Measurements from ENCODE around the gene RBFOX2. TPM values are rescaled to one million over a fixed set of nuclear protein-coding genes. Genes with fewer than 3 reads are reported as not detected.
A peak's percentile ranks its signal among the peaks of the same experiment; 100 is the strongest.
"Not testable (repeated sequence)": the region's sequence is repeated elsewhere in the genome, so short reads cannot be mapped to it uniquely, and the experiment has no call there.

Gene RBFOX2
- total RNA-seq, 1 experiment from 2014 or later: 57.0 TPM

DNA sequence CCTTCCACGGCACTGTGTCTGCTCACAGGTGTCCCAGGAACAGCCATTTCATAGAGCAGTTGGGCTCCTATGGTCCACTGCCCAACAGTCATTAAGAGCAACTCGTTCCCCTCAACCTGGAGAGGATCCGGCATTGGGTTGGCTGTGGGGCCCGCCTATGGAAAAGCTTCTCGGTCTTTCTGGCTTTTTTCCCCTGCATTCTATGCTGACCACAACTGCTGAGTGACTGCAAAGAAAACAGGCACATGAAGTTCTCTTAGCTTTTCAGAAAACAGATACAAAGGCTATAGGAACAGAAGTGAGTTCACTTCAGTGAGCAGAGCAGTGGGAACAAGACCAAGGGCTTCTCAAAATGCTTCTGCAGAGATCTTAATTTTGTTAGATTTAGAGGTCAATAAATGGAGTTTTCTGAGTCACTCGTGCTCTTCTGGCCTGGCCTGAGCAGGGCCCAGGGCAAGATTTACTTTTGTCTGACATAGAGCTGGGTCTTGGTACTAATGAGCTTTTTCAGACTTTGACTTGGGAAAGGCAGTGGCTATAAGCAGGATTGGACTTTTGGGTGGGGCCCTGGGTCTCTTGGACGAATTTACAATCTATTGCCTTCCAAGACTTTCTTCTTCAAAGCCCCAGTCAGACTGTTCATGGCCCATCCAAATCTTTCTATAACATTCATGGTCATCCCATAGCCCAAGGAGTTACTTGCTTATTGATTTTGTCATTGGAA lies 324.6 kb downstream of the RBFOX2 start:
- in situ Hi-C loops (cut with HindIII; ENCODE audit: low pct_unique_long_range_greater_than_20kb, low sequenced_read_pairs): no loop called here
- no peak for DNase-seq (ENCODE audit: low read depth, low spot score)

DNA sequence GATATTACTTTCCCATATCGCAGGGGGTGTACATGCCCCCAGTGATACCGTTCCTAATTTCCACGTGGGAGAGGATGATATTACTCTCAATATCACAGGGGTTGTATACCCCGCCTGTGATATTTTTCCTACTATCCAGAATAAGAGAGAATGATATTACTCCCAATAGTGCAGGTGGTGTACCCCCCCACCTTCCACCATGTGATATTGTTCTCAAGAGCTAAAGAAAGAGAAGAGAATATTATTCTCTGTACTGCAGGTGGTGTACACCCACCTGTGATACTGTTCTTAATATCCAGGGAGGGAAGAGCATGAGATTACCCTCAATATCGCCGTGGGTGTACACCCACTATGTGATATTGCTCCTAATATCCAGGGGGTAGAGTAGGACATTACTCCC lies 328.8 kb downstream of the RBFOX2 start:
- in situ Hi-C loops (cut with HindIII; ENCODE audit: low pct_unique_long_range_greater_than_20kb, low sequenced_read_pairs); DNase-seq (ENCODE audit: low read depth, low spot score): not testable (repeated sequence)

DNA sequence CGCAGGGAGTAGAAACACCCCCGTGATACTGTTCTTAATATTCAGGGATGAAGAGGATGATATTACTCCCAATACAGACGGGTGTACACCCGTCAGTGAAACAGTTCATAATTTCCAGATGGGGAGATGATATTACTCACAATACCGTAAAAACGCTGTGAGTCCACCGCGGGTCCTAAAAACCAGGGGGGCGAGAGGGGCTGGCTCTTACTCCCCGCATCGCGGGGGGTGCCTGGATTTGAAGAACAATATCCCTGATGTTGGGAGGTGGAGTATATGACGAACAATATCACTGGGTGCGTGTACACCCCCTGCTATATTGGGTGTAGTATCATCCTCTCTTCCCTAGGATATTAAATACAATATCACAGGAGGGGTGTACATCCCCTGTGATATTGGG lies 331.5 kb downstream of the RBFOX2 start:
- in situ Hi-C loops (cut with HindIII; ENCODE audit: low pct_unique_long_range_greater_than_20kb, low sequenced_read_pairs): no loop called here
- DNase-seq (ENCODE audit: low read depth, low spot score): no peak

DNA sequence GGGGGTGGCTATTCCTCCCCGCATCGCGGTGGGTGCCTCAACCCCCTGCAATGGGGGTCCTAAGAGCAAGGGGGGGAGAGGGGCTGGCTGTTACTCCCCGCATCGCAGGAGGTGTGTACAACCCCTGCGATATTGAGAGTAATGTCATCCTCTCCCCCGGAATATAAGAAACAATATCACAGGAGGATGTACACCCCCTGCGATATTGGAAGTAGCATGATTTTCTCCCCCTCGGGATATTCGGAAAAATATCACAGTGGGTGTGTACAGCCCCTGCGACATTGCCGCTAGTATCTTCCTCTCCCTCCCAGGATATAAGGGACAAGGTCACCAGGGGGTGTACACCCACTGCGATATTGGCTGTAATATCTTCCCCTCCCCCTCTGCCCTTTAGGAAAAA lies 333.4 kb downstream of the RBFOX2 start:
- in situ Hi-C loops (cut with HindIII; ENCODE audit: low pct_unique_long_range_greater_than_20kb, low sequenced_read_pairs): no loop called here
- no peak for DNase-seq (ENCODE audit: low read depth, low spot score)

DNA sequence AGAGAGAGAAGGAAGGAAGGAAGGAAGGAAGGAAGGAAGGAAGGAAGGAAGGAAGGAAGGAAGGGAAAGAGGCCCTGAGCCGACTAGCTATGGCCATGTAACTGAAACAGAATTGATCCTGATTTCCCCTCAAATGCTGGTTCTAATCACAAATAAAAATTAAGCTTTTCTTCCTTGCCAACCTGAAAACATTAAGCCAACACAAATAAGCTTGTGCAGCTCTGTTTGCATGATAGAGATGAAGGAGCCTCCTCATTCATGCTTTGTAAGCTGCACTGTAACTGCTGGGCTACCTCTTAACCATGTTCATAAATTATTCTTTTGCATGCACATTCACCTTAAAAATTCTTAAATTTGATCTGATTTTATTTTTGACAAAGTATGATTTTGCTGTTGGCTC lies 338.6 kb downstream of the RBFOX2 start:
- no peak for DNase-seq (ENCODE audit: low read depth, low spot score)
- in situ Hi-C loops (cut with HindIII; ENCODE audit: low pct_unique_long_range_greater_than_20kb, low sequenced_read_pairs): no loop called here

DNA sequence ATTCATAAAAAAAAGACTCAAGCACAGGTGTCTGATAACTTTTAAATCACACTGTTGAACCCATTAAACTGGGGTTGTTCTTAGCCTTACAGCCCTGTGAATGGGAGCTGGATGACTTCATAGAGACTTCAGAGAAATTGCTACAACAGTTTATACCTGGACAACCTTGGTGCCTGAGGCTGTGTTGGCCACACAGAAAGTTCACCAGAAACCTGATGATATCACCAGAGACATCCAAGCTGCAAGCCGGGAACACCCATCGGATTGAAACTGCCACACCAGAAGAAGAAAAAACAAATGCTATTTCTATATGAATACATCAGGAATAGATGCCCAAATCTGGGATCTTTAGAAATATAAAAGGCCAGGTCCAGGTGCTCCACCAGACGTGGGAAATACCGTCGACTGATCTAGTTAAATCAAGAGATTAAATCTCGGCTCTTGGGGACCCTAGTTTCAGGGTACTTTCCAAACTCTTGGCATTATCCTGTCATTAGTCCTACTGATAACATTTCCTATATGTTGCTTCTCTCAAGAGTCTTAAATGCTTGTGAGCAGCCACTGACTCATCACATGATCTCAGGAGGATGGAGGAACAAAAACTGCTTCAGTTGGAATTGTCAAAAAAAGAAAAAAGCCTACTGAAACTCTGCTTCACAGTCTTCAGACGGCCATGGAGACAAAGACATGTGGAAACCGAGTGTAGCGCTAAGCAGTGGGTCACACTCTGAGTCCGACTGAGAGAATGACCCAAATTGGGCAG lies 339.5 kb downstream of the RBFOX2 start:
- in situ Hi-C loops (cut with HindIII; ENCODE audit: low pct_unique_long_range_greater_than_20kb, low sequenced_read_pairs): no loop called here
- peak; percentile 13 for DNase-seq (ENCODE audit: low read depth, low spot score)

Other genes with a start within 250 kb of the RBFOX2 start
- 0.18 TPM in 1 of 2 replicates, not detected in the other for gene APOL3, start 131.9 kb upstream of the RBFOX2 start, total RNA-seq (2014; rRNA removed; shearing (Covaris generic))
- gene APOL4, start 173.0 kb upstream of the RBFOX2 start, total RNA-seq (2014; rRNA removed; shearing (Covaris generic)): not detected in 2 replicates
- gene APOL2, start 210.7 kb upstream of the RBFOX2 start, total RNA-seq (2014; rRNA removed; shearing (Covaris generic)): 29.8 and 36.4 TPM in 2 replicates
- gene APOL1, start 224.3 kb upstream of the RBFOX2 start, total RNA-seq (2014; rRNA removed; shearing (Covaris generic)): 1.5 and 2.6 TPM in 2 replicates

Measured in SK-MEL-5 (cell line).